OCI-LY1 (cell line): ENCODE results near the gene BSG.
"Not testable (repeated sequence)": the region's sequence is repeated elsewhere in the genome, so short reads cannot be mapped to it uniquely, and the experiment has no call there.

ENCODE experiments used
- H2AFZ ChIP-seq: fragments of 200-600 bp; sonication (generic), shearing (Covaris generic); 2 replicates; pipeline ENCODE4 v1.6.0; 2014; ENCODE audit warnings: antibody characterized with exemption, mild to moderate bottlenecking, low read length
- H3F3A ChIP-seq: fragments of 200-600 bp; sonication (generic), shearing (Covaris generic); 2 replicates; pipeline ENCODE4 v1.6.0; 2014; ENCODE audit warnings: mild to moderate bottlenecking, antibody characterized with exemption, low read length, moderate library complexity; ENCODE audit not compliant: insufficient read depth
- H3K27ac ChIP-seq: fragments of 200-600 bp; sonication (generic); 2 replicates; pipeline ENCODE4 v1.5.1; 2014; ENCODE audit warnings: low read length, mixed run types, mild to moderate bottlenecking, low read depth; ENCODE audit not compliant: poor library complexity, severe bottlenecking
- H3K27me3 ChIP-seq: fragments of 200-600 bp; sonication (generic); 2 replicates; pipeline ENCODE4 v1.6.0; 2014; ENCODE audit warnings: antibody characterized with exemption, mild to moderate bottlenecking, low read length, moderate library complexity; ENCODE audit not compliant: insufficient read depth
- H3K36me3 ChIP-seq: fragments of 200-600 bp; sonication (generic); 2 replicates; pipeline ENCODE4 v1.6.1; 2014; ENCODE audit warnings: mild to moderate bottlenecking, antibody characterized with exemption, low read length, moderate library complexity, mixed read lengths; ENCODE audit not compliant: insufficient read depth
- H3K4me1 ChIP-seq: fragments of 200-600 bp; sonication (generic); 2 replicates; pipeline ENCODE4 v1.5.1; 2014; ENCODE audit warnings: mild to moderate bottlenecking, low read length, moderate library complexity; ENCODE audit not compliant: insufficient read depth, severe bottlenecking
- H3K4me2 ChIP-seq: fragments of 200-600 bp; sonication (generic), shearing (Covaris generic); 2 replicates; pipeline ENCODE4 v1.6.1; 2014; ENCODE audit warnings: low read length
- H3K4me3 ChIP-seq: fragments of 200-600 bp; sonication (generic); 2 replicates; pipeline ENCODE4 v1.5.1; 2014; ENCODE audit warnings: low read length, low read depth, mild to moderate bottlenecking, mixed read lengths; ENCODE audit not compliant: poor library complexity, severe bottlenecking
- H3K79me2 ChIP-seq: fragments of 200-600 bp; shearing (Covaris generic); 2 replicates; pipeline ENCODE4 v1.6.1; 2016; ENCODE audit warnings: mixed run types, low read length, mixed read lengths; ENCODE audit not compliant: insufficient read depth
- H3K9ac ChIP-seq: fragments of 200-600 bp; sonication (generic), shearing (Covaris generic); 2 replicates; pipeline ENCODE4 v1.6.1; 2014; ENCODE audit warnings: mild to moderate bottlenecking, low read length, mixed read lengths
- H3K9me2 ChIP-seq: fragments of 200-600 bp; sonication (generic), shearing (Covaris generic); 2 replicates; pipeline ENCODE4 v1.6.1; 2014; ENCODE audit warnings: low read depth, mild to moderate bottlenecking, low read length, mixed read lengths
- H3K9me3 ChIP-seq: fragments of 200-600 bp; shearing (Covaris generic); 2 replicates; pipeline ENCODE4 v1.6.1; 2014; ENCODE audit warnings: low read length, mixed read lengths
- H4K20me1 ChIP-seq: fragments of 200-600 bp; sonication (generic), shearing (Covaris generic); 2 replicates; pipeline ENCODE4 v1.6.0; 2016; ENCODE audit warnings: mild to moderate bottlenecking, low read length; ENCODE audit not compliant: insufficient read depth
- CTCF ChIP-seq: fragments of 200-600 bp; sonication (generic), shearing (Covaris generic); IDR thresholded peaks from 2 replicates; pipeline ENCODE4 v1.5.1; 2017; ENCODE audit warnings: mild to moderate bottlenecking, antibody characterized with exemption, low read length, moderate library complexity, mixed read lengths
- EZH2 ChIP-seq: fragments of 200-600 bp; sonication (generic), shearing (Covaris generic); IDR thresholded peaks from 2 replicates; pipeline ENCODE4 v1.8.0; 2017; ENCODE audit warnings: borderline replicate concordance, mixed run types, mild to moderate bottlenecking, antibody characterized with exemption, low read length, moderate library complexity, mixed read lengths

The BSG gene

DNA sequence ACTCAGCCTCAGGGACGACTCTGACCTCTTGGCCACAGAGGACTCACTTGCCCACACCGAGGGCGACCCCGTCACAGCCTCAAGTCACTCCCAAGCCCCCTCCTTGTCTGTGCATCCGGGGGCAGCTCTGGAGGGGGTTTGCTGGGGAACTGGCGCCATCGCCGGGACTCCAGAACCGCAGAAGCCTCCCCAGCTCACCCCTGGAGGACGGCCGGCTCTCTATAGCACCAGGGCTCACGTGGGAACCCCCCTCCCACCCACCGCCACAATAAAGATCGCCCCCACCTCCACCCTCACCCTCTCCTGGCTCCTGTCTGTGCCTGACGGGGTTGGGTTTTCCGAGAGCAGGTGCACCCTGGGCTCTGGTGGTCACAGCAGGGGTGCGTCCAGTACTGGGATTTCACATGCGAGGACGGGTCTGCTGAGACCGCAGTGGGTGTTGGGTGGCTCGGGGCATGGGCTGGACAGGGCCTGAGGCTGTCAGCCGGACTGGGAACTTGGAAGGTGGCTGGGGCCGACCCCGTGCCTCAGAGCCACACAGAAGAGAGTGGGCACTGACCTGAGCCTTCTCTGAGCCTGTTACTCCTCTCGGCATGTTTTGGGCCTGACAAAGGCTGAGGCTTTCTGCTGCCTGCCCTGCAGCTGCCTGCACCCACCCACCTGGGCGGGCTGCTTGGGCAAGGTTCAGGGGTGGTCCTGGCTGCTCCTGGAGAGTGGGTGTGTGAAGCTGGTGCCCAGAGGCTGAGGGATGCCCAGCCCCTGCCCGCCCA is 11.0 kb downstream of the BSG start:
- H3K4me2 ChIP-seq = no peak overlapping the region
- H3K9me2 ChIP-seq = no peaks in the 10 kb centered on the region
- H3K79me2 ChIP-seq = no peaks in the 10 kb centered on the region; the same call in 1 of the 2 replicates
- no peaks in the 10 kb centered on the region for H3F3A ChIP-seq
- H2AFZ ChIP-seq = no peak overlapping the region
- H3K27me3 ChIP-seq = no peaks in the 10 kb centered on the region; the same call in 1 of the 2 replicates
- TF ChIP-seq CTCF (no peak), EZH2 (no peak)
- no peaks in the 10 kb centered on the region for H3K9me3 ChIP-seq
- H3K27ac ChIP-seq = no peak overlapping the region
- H3K4me3 ChIP-seq = no peak overlapping the region
- H4K20me1 ChIP-seq = no peaks in the 10 kb centered on the region
- peaks cover 40% of the 10 kb centered on the region for H3K36me3 ChIP-seq
- no peak overlapping the region for H3K9ac ChIP-seq
- no peaks in the 10 kb centered on the region for H3K4me1 ChIP-seq

GRCh38 chr19:583968-584239 is 11.5 kb downstream of the BSG start:
- Histone ChIP-seq H3K27ac (no peak overlapping the region), H3K79me2 (no peaks in the 10 kb centered on the region), H3K27me3 (no peaks in the 10 kb centered on the region; the same call in 1 of the 2 replicates), H3K9me2 (no peaks in the 10 kb centered on the region), H2AFZ (no peak overlapping the region), H4K20me1 (no peaks in the 10 kb centered on the region), H3K4me1 (no peaks in the 10 kb centered on the region), H3F3A (no peaks in the 10 kb centered on the region), H3K4me3 (no peak overlapping the region), H3K9me3 (no peaks in the 10 kb centered on the region), H3K4me2 (no peak overlapping the region), H3K9ac (no peak overlapping the region), H3K36me3 (peaks cover 40% of the 10 kb centered on the region)
- no peak for TF ChIP-seq CTCF
- no peak for TF ChIP-seq EZH2

DNA sequence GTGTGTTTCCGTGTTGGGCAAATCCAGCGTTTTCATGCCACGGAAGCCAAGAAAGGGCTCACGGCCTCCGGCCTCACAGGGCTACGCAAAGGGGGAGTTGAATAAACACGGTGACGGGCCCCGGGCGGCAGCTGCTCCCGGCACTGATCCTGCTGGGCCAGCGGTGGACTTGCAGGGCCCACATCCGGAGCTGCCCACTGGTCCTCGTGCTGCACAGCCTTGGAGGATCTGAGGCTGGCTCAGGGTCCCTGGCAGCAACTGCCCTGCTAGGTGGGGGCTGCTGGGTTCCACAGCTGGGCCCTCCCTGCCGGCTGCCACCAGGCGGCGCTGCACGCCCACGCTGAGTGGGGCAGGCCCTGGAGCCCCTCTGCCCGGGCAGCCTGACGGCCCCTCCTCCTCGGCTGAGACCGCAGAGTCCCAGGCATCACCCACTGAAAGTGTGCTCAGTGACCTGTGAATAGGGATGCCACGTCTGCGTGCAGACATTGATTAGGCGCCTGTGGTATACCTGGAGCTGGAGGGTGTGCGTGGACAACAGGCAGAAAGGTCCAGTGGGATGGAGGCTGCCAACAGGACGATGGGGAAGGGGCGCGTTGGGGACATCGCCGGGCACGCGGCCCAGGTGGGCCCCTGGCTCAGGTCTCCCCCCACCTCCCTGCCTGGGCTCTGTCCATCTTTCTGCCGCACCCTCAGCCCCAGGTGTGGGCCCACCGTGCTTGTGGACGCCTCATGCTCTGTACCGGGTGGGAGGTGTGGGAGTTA is 12.0 kb downstream of the BSG start:
- H3K27ac ChIP-seq = no peak overlapping the region
- H3F3A ChIP-seq = no peaks in the 10 kb centered on the region
- H3K9ac ChIP-seq = no peak overlapping the region
- H3K9me3 ChIP-seq = no peaks in the 10 kb centered on the region
- peaks cover 34% of the 10 kb centered on the region for H3K36me3 ChIP-seq
- H2AFZ ChIP-seq = no peak overlapping the region
- no peaks in the 10 kb centered on the region for H3K4me1 ChIP-seq
- no peak overlapping the region for H3K4me2 ChIP-seq
- H4K20me1 ChIP-seq = no peaks in the 10 kb centered on the region
- no peaks in the 10 kb centered on the region; the same call in 1 of the 2 replicates for H3K27me3 ChIP-seq
- H3K79me2 ChIP-seq = no peaks in the 10 kb centered on the region
- H3K9me2 ChIP-seq = no peaks in the 10 kb centered on the region
- TF ChIP-seq CTCF = peak; percentile 93
- no peak for TF ChIP-seq EZH2
- H3K4me3 ChIP-seq = no peak overlapping the region

DNA sequence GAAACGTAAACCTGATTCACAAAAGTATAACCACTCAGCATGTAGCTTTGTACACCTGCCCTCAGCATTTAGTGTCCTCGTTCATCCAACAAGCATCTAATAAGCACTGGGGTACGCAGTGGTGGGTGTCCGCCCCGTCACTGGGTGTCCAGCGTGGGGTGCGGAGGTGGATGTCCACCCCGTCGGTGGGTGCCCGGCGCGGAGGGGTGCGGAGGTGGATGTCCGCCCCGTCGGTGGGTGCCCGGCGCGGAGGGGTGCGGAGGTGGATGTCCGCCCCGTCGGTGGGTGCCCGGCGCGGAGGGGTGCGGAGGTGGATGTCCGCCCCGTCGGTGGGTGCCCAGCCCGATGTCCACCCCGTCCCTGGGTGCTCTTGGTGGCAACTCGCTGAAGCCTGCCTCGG is 12.8 kb downstream of the BSG start:
- H3K9me2 ChIP-seq, H3F3A ChIP-seq, H3K79me2 ChIP-seq, H3K4me2 ChIP-seq, H3K27me3 ChIP-seq, H4K20me1 ChIP-seq, H3K9ac ChIP-seq, H3K27ac ChIP-seq, H3K9me3 ChIP-seq, H3K4me1 ChIP-seq, H3K4me3 ChIP-seq, H2AFZ ChIP-seq: not testable (repeated sequence)
- H3K36me3 ChIP-seq = peaks cover 27% of the 10 kb centered on the region
